ENCODE measurements around the gene MYADML2.
"Not testable (repeated sequence)": the region's sequence is repeated elsewhere in the genome, so short reads cannot be mapped to it uniquely, and the experiment has no call there.

Gene MYADML2

GRCh38 chr17:81924557-81925532, 22.2 kb downstream of the MYADML2 start:
- no peak for DNase-seq (ENCODE audit: low read depth)

GRCh38 chr17:81923302-81924260, 23.5 kb downstream of the MYADML2 start:
- no peak for DNase-seq (ENCODE audit: low read depth)

- DNase-seq (ENCODE audit: low read depth): no peak
These were observed 24.3 kb downstream of the MYADML2 start for GRCh38 chr17:81922566-81923301.

GRCh38 chr17:81921996-81922565, 25.0 kb downstream of the MYADML2 start:
- no peak for DNase-seq (ENCODE audit: low read depth)

- DNase-seq (ENCODE audit: low read depth): no peak
These were observed 25.5 kb downstream of the MYADML2 start for GRCh38 chr17:81921537-81921862.

GRCh38 chr17:81920612-81921536, 26.2 kb downstream of the MYADML2 start:
- no peak for DNase-seq (ENCODE audit: low read depth)

GRCh38 chr17:81918832-81919545, 28.0 kb downstream of the MYADML2 start:
- no peak for DNase-seq (ENCODE audit: low read depth)

- DNase-seq (ENCODE audit: low read depth): not testable (repeated sequence)
These were observed 28.7 kb downstream of the MYADML2 start for GRCh38 chr17:81918333-81918669.

- DNase-seq (ENCODE audit: low read depth): peak; percentile 73
These were observed 29.3 kb downstream of the MYADML2 start, which contains the start of gene SIRT7 for GRCh38 chr17:81917565-81918332. Gene SIRT7, minus strand, starts transcription at chr17:81918176. Its CDS starts 45 bp downstream, at chr17:81918131.

- DNase-seq (ENCODE audit: low read depth): no peak
These were observed 30.6 kb downstream of the MYADML2 start for GRCh38 chr17:81916234-81917001.

- no peak for DNase-seq (ENCODE audit: low read depth)
These were observed 31.7 kb downstream of the MYADML2 start for GRCh38 chr17:81915331-81915730.

- no peak for DNase-seq (ENCODE audit: low read depth)
These were observed 32.8 kb downstream of the MYADML2 start for GRCh38 chr17:81914103-81914850.

- no peak for DNase-seq (ENCODE audit: low read depth)
These were observed 33.5 kb downstream of the MYADML2 start for GRCh38 chr17:81913394-81914102.

- DNase-seq (ENCODE audit: low read depth): no peak
These were observed 34.4 kb downstream of the MYADML2 start for GRCh38 chr17:81912441-81913309.

GRCh38 chr17:81911969-81912368, 35.1 kb downstream of the MYADML2 start:
- no peak for DNase-seq (ENCODE audit: low read depth)
